Activated CD8-positive, alpha-beta memory T cell treated with anti-CD3 and anti-CD28 coated beads for 24 hours (primary cell): ENCODE results near the gene NME8.

Experiments
- DNase-seq: peaks from one replicate; pipeline ENCODE4 v3.0.0-alpha.2; 2020

NME8 gene

DNA sequence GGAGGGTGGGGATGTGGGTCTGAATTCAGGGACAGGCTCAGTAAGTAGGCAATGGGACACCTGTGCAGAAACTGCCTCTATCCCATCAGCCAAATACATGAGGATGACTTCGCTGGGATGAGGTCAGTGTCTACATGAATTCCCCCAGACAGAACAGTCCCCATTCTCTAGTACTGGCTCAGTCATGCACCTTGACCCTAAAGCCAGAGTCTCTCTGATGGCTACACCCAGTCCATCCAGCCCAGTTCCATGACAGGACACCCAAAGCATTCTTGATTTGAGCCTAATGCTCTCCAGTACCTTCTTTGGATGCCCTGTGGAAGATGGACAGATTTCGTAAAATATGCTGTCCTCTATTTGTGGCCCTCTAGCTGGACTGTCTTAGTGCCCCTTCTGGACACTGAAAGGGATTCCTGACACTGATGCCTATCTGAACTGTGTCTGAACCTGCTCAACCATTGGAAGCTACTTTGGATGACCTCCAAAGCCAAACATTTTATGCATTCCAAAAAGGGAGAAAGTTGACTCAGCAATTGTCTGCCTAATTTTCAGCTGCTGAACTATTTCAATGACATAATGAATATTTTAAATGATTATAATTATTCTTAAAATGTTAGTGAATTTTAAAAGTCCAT is 53.6 kb downstream of the NME8 start:
- DNase-seq = no peak

DNA sequence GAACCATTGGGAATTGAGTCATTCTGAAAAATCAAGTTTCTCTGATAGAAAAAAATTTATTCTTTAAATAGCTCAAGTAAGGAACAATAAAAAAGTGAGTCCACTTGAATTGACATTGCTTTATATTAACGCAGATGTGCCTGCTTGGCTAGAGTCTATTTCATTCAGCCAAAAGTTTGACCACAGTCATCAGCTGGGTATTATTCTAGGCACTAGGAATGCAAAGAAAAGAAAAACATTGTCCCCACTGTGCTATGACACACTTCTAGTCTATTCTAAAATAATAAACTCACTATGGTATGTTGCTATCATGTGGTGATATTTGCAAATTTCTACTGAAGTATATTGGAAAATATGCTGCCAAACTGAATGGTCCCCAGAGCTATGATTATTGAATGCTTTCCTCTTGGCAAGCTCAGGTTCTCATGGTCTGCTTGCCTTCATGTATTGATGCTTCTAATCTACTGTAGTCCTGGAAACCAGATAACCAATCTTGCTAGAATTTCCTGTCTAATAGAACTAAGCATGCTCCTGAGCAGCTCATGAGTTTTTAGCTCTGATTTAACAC is 59.9 kb downstream of the NME8 start:
- no peak for DNase-seq

DNA sequence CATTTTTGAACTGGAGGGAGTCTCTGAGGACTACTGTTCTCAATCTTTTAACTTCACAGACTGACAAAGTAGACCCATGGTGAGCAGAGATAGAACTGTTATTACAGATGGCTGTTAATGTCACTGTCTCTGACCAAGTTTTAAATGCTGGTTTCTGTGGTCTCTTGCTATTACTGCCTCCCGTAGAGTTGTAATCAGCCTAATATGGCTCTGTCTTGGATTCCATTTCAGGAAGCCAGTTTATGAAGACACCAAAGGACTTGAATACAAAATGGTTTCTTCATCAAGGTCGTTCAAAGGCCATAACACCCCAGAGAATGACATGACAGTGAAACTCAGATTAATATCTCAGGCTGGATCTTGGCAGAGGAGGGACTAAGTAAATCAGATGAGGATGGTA is 64.4 kb downstream of the NME8 start:
- no peak for DNase-seq

DNA sequence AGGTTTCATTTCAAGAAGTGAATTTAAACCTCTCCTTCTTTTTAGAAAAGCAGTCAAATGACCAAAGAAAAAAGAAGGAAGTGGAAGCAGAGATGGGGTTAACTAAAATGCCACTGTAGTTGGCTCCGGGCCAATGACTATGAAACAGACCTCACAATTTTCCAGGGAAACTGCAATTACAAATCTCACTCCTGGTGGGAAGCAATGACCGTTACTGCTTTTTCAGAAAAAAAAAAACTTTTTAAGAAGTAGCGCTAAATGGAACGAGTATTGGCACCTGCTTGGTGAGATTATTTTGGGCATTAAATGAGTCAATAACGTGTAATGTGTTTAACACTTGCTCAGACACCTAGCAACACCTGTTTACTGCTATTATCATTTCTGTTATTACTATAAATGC is 67.0 kb downstream of the NME8 start:
- DNase-seq = no peak

DNA sequence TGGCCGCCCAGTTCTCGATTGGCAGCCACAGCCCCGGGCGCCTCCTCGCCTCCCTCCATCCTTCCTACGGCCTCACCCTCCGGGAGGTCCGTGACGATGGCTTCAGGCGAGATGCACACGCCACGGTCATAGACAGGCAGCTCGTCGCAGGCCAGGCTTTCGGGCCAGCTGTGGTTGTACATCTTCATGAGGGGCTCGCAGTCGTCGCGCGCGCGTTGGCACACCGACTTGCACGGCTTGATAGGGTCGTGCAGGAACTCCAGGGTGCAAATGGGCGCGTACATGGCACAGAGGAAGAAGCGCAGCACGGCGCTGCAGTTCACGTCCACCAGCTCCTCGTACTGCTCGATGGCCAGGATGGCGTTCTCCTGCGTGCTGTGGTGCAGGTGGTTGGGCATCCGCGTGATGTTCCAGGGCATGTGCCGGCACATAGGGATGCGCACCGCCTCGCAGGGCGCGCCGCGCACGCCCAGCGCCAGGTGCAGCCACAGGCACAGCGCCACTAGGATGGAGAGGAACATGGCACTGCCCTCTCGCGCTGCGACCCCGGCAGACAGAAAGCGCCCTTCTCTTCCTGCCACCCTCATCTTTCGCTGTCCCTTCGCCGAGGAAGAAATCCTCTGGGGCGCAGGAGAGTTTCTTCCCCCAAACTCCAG is 67.7 kb downstream of the NME8 start:
- DNase-seq = no peak

DNA sequence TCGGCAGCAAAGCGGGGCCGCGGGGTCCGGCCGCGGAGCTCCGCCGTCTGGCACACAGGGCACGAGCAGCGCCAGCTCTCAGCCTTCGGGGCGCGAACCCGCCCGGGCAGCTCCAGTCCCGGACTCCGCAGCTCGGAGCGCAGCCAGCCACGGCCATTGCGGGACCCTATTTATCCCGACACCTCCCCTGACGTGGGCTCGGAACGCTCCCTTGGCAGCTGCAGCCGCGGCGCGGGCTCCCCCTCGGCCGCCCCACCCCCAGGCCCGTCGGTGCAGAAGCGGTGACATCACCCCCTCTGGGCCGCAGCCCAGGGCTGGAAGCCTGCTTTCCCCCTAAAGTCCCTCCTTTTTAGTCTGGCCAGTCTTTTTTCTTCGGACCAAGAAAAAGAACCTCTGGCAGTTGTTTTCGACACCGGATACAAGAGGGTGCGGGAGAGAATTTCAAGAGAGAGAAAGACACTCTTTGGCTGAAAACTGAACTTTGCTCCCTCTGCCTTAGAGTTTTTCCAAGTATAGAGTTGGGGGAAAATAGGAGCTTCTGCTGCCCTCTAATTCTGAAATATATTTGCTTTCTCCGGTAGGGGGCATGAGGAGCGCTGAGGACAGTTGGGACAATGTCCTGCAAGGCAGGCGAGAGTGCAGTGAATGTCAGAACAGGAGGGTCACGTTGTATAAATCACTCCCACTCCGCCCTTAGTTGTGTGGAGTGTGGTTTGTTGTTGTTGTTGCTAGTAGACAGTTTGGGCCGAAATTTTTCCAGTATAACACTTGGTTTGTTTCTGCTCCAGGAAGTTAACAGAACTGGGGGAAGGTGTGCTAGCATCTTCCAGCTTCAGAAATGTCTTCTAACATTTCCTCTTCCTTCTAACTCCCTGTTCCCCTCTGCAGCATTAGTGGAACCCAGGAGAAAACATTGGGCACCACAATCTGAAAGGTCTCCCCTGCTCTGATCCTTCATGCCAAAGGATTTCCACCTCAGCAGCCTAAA is 68.6 kb downstream of the NME8 start, which contains the start of gene SFRP4:
SFRP4 (minus strand) TSS at position 145 of the 988 bp plus-strand sequence. CDS start 280 bp downstream, outside the sequence.
- no peak for DNase-seq

DNA sequence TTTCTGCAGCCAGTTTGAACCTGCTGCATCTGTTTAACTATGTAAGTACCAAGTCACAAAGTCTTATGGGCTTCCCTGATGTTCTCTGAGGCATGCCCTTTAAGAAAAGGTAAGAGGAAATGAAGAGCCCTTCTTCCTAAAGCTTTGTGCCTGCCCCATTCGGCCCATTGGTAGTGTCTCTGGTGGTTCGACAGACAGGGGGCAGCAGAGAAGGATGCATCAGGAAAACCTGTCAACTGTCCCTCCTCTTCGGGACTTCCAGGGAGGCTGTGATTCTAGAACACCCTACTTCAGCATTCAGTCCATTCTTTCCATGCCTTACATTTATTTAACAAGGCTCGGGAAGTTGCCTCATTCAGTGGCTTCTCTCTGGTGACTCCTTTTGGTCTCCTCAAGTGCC is 70.1 kb downstream of the NME8 start:
- no peak for DNase-seq

DNA sequence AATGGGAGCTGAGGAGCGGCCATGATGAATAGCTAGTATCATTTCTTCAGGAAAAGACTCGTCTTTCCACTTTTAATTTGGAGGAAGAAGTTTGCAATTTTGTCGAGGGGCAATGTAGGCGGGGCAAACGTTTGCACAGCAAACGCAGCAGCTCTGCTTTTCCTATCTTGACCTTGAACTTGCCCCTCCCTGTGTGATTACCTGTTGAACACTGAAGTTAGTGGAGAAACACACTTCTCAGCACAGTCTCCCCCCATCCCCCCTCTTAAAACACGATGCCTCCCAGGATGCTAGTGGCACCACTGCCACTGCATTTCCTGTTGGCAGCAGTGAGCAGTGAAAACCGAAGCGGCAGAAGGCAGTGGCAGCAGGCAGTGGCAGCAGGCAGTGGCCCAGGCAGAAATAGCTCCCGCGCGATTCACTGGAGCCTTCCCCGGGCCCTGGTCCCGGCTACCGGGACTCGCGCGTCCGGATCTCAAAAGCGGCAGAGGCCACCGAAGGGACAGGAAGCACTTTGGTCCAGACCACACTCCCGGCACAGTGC is 72.0 kb downstream of the NME8 start, which contains the start of gene EPDR1:
EPDR1 (plus strand) TSS at position 336 of the 544 bp plus-strand sequence. CDS start 300 bp downstream, outside the sequence.
- peak; percentile 65 for DNase-seq

DNA sequence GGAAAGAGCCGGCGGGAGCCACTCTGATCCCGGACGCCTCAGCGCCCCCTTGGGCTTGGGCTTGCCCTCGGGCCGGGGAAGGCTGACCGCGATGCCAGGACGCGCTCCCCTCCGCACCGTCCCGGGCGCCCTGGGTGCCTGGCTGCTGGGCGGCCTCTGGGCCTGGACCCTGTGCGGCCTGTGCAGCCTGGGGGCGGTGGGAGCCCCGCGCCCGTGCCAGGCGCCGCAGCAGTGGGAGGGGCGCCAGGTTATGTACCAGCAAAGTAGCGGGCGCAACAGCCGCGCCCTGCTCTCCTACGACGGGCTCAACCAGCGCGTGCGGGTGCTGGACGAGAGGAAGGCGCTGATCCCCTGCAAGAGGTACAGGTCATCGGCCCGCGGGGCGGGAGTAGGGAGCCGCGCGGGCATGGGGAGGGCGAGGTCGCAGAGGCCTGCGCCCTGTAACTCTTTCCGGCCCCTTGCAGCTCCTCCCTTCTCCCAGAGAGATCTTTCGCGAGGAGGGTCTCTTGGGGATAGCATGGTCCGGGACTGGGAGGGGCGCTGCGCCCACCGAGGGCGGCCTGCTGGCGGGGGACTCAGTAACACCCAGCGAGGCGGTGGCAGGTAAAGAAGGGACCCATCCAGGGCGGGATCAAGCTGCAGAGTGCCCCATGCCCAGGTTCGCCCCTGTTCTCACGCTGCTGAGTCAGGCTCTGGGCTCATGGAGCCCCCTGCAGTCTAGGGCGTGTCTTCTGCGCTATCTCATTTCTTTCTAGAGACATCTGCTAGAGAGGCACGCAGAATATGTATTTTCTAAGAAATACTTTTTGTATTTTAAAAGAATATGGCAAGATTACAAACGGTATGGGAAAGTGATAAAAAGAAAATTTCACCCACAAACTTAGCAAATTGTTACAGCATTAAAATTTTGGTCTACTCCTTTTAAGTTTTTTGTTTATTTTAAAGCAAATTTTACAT is 72.7 kb downstream of the NME8 start:
- peak; percentile 65 for DNase-seq

DNA sequence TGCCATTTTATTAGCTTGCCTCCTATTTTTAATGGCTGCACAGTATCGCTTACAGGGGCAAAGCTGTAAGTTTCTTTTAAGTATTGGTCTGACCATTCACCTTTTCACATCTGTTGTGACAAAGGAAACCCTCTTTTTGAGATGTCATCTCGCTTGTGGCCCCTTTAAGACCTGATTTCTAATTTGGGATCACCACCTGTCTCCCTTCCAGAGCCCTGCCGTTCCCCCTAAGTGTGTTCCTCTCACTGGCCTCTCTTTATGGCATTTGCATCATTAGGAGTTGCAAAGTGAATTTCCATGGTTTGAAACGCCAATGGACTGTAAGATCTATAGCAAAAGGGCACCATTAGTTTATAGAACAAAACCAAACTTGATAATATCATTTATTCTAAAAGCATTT is 73.5 kb downstream of the NME8 start:
- DNase-seq = no peak

DNA sequence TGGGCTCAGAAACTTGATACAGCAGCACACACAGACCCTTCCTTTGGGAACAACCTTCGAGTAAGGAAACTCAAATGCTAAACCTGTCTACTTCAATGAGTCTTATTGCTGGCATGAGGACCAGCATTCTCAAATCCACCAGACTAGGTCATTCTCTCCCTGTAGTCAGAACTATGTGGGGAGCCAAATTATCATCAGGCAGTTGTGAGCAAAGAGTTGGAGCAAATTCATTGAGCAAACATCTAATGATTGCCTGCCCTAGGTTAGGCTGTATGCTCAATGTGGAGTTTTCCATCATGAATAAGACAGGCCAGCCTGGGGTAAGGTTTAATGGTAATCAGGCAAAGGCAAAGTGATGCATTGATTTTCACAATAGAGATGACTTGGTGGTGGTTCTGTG is 75.6 kb downstream of the NME8 start:
- no peak for DNase-seq

DNA sequence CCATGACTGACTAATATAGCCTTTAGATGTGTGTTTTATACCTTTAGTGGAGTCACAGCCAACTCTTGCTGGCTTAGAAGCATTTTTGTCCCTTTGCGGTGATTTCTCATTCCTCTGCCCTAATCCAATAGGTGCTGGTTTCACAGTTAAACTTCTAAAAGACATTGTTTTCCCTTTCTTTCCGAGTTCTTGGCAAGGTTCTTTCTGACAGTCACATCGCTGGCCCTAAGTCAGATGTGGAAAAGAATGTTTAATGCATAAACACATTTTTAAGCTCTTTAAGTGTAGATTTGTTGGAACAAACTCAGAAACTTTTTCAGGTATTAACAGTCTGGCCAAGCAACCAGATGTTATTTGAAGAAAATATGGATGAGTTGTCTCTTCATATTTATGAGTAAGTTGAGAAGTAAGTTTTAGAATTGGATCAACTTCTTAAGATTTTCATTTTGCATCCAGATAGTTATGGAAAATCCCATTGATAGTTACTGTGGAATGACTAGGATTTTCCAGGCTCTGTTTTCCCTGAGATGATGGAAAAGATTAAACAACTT is 76.2 kb downstream of the NME8 start:
- no peak for DNase-seq

DNA sequence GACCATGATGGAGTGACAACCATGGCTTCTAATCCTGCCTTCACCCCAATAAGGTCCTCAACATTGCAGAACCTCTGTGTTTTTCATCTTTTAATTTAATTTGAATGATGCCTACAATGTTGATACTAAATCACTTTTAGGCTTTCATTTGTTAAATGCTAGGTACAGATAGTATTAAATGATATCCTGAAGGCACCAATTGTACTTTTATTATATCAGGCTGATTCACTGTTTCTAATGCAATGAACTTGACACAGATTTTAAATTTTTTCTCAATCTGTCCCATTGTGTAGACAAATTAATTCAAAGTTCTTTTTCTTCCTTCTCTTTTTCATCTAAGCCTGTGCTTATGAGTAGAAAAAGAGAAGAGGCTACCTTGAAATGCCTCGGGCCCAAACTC is 77.2 kb downstream of the NME8 start:
- no peak for DNase-seq

DNA sequence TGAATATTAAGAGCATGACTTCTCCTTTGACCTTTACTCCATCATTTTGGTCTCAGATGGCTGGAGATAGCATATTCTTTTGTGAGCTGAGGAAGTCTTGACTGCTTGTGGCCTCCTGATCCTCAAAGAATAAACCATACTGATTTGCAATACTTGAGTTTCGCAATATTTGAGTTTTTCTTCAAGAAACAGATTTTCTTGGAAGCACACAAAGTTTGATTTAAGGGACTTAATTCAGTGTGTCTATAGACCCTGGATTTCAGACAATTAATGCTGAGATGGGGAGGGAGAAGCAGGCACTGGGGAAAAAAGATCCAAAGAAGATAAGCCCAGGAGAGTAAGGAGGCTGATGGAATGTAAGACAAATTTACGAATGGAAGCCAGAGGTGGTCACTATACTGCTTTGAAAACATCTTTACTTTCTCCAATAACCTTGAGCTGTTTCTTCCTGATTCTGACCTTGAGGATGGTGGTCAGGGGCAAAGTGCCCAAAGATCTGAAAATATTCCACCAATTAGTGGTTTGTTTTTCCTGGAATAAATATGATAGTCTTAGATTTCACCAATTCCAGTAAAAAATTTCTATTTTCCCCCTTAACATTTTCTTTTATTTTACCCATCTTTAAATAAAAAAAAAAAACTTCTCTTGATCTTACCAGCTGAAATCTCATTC is 79.5 kb downstream of the NME8 start:
- DNase-seq = no peak

DNA sequence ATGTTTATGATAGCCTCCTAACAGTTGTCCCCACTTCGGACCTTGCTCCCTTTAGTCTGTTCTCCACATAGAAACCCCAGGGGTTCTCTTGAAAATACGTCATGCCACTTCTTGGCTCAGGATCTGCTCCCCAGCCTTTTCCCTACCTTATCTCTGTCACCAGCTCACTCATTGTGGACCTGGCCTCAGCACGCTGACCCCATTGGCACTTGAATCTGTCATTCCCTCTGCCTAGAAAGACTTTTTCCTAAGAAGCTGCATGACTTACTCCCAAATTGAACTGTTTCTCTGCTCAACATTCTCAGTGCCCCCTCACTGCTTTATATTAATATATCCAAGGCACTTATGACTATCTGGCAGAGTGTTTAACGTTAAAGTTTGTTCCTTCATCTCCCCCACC is 80.5 kb downstream of the NME8 start:
- no peak for DNase-seq

DNA sequence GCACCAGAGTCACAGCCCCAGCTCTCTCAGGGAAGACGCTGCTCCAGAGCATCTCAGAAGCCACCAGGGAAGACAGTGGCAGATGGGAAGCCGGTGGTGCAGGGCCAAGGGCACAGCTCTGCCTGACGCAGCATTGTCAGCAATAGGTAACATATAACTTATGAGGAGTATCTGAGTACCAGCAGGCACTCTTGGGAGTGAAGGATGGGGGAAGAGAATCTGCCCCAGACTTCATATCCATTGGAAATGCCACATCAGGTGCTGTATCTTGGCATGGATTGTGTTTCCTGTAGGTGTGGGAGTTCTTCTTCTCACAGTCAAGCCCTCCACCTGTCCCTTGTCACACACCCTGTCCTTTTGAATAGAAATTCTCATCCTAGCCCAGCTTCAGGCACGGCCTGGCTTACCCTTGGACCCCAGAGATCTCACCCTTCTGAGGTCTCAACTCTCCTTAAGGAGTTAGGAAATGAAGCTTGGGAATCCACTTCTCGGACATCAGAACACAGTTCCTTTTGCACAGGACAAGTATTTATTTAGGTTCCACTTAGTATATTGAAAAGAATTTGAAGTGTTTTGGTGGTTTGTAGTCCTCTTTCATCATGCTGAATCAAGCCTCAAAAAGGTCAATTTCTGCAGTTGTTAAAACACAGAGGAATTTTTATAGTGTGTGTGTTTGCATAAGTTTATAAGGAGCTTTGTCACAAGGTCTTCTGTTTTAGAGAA is 82.0 kb downstream of the NME8 start:
- no peak for DNase-seq

DNA sequence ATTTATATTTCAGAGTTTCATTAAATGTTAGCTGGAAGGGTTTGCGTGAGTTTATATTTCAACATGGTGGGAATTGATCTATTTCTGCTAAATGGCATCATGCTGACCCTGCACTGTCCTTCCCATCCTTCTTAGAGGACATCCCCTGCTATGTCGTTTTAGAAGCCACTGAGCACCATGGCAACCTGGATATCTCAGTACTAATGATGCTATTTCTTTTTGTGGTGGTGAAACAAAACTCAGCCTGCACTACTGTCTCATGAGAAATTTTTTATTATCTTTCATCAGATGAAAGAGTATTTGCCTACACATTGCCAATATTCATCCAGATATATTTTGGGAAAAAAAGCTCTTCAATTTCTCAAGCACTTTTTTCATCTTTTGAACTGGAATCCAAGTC is 84.1 kb downstream of the NME8 start:
- DNase-seq = no peak

DNA sequence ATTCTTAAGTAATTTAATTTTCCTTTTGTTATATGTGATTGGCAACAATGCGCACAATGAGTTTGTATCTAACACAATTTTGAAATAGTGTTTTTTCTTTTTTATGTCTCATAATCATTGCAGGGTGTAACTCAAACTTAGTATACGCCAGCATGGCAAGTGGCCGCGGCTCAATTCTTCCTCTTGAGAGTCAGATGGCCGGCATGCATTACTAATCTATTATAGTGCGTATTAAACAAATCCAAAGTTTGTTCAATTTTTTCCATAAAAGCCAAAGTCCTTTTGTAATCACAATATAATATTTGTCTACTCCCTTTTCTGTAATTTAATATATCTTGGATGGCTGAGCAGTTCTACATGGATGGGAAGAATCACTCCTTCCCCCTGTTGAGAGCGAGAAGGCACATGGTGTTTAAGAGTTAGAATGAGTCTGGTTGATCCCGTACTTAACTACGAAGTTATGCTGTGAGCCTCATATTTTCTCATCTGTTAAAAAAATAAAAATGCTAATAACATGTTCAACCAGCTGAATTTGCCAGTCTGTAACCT is 84.7 kb downstream of the NME8 start:
- no peak for DNase-seq

DNA sequence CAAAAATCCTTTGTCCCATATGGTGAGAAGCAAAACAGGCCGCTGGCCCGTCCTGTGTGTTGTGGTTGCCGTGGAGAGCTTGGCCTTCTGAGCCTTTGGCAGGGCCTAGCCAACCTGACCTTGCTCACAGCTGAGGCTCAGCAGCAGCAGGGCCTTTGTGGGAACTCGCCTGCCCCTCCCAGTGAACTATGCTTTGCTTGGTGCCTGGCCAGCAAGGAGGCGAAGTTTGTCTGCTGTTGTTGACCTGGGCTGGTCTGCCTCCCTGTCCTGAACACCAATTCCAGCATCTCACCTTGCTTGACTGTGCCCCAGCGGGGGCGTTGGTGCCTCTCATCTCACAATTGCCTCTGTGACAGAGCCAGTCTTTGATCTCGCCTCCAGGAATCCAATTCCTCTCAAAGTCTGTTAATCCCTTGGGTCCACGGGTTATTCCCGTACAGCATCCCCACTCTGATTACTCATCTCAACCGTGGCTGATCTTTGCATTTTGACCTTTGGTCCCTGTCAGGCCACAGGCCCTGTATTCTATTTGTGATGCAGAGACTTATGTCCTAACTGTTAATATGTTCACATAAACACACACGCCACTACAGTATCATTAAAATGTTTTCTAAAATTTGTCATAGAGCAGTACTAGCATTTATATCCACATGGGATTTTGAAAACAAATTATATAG is 94.7 kb downstream of the NME8 start:
- no peak for DNase-seq
